ENCODE results near the gene FZD2. TPM values are rescaled to one million over a fixed set of nuclear protein-coding genes. Genes with fewer than 3 reads are reported as not detected.

FZD2 gene
- total and polyA plus RNA-seq, 9 of the 15 experiments (the other 6 are each of a cell fraction or from before 2014, with no cell fraction given), result 0.03 to 4.5 (median 1.1) TPM; not detected in 1

DNA sequence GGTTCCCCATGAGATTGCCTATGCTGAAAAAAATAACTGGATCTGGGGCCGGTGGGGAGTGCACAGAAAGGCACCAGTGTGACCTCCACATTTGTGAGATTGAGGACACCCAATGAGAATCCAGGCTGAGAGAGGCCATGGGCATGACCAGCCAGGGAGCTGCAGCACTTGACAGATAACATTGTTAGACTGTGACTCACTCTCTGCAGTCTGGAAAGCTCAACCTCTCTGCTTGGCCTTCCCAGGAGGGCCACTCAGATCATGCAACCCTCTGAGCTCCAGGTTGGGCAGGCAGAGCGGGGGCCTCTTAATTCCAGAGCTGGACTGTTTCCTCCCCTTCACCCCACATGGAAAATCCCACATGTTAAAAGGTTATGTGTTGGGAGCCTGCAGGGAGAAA, 30.1 kb downstream of the FZD2 start (continued):
- TF ChIP-seq ZNF384 (IDR thresholded peaks at IDR 0.05; ENCODE audit: low read depth, low read length), result no peak
- TF ChIP-seq MTA1 (IDR thresholded peaks at IDR 0.05; ENCODE audit: borderline replicate concordance), result no peak
- TF ChIP-seq, protein P1, sequence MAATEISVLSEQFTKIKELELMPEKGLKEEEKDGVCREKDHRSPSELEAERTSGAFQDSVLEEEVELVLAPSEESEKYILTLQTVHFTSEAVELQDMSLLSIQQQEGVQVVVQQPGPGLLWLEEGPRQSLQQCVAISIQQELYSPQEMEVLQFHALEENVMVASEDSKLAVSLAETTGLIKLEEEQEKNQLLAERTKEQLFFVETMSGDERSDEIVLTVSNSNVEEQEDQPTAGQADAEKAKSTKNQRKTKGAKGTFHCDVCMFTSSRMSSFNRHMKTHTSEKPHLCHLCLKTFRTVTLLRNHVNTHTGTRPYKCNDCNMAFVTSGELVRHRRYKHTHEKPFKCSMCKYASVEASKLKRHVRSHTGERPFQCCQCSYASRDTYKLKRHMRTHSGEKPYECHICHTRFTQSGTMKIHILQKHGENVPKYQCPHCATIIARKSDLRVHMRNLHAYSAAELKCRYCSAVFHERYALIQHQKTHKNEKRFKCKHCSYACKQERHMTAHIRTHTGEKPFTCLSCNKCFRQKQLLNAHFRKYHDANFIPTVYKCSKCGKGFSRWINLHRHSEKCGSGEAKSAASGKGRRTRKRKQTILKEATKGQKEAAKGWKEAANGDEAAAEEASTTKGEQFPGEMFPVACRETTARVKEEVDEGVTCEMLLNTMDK (IDR thresholded peaks at IDR 0.05; ENCODE audit: borderline replicate concordance, insufficient read depth, low read depth, low read length, poor library complexity, severe bottlenecking), result no peak
- no peak for TF ChIP-seq ZNF436 (CRISPR knock-in tag; IDR thresholded peaks at IDR 0.05)
- no peak for TF ChIP-seq ETV1 (tag; conservative IDR thresholded peaks at IDR 0.05; ENCODE audit: low read depth)
- no peak for TF ChIP-seq SIX5 (IDR thresholded peaks at IDR 0.05; ENCODE audit: borderline replicate concordance in 1 of 2, insufficient read depth in 1 of 2, low read depth in 1 of 2, low read length in 2 of 2)
- TF ChIP-seq SMAD2 (IDR thresholded peaks at IDR 0.05; ENCODE audit: low read depth, low read length), result no peak
- no peak for TF ChIP-seq FOXM1 (IDR thresholded peaks at IDR 0.05; ENCODE audit: low read depth)
- TF ChIP-seq FOXM1 (CRISPR knock-in tag; IDR thresholded peaks at IDR 0.05; ENCODE audit: low read depth), result no peak
- TF ChIP-seq FOSL1 (tag; conservative IDR thresholded peaks at IDR 0.05), result peak; percentile 90
- TF ChIP-seq ZNF282 (CRISPR knock-in tag; IDR thresholded peaks at IDR 0.05), result no peak
- no peak for TF ChIP-seq ZNF589 (CRISPR knock-in tag; IDR thresholded peaks at IDR 0.05; ENCODE audit: low read depth)
- TF ChIP-seq, protein P2, sequence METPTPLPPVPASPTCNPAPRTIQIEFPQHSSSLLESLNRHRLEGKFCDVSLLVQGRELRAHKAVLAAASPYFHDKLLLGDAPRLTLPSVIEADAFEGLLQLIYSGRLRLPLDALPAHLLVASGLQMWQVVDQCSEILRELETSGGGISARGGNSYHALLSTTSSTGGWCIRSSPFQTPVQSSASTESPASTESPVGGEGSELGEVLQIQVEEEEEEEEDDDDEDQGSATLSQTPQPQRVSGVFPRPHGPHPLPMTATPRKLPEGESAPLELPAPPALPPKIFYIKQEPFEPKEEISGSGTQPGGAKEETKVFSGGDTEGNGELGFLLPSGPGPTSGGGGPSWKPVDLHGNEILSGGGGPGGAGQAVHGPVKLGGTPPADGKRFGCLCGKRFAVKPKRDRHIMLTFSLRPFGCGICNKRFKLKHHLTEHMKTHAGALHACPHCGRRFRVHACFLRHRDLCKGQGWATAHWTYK (CRISPR knock-in tag; IDR thresholded peaks at IDR 0.05), result no peak
- no peak for TF ChIP-seq ZNF699 (CRISPR knock-in tag; IDR thresholded peaks at IDR 0.05; ENCODE audit: insufficient replicate concordance)
- TF ChIP-seq, protein P3, sequence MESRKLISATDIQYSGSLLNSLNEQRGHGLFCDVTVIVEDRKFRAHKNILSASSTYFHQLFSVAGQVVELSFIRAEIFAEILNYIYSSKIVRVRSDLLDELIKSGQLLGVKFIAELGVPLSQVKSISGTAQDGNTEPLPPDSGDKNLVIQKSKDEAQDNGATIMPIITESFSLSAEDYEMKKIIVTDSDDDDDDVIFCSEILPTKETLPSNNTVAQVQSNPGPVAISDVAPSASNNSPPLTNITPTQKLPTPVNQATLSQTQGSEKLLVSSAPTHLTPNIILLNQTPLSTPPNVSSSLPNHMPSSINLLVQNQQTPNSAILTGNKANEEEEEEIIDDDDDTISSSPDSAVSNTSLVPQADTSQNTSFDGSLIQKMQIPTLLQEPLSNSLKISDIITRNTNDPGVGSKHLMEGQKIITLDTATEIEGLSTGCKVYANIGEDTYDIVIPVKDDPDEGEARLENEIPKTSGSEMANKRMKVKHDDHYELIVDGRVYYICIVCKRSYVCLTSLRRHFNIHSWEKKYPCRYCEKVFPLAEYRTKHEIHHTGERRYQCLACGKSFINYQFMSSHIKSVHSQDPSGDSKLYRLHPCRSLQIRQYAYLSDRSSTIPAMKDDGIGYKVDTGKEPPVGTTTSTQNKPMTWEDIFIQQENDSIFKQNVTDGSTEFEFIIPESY (CRISPR knock-in tag; IDR thresholded peaks at IDR 0.05), result no peak
- TF ChIP-seq, protein P4, sequence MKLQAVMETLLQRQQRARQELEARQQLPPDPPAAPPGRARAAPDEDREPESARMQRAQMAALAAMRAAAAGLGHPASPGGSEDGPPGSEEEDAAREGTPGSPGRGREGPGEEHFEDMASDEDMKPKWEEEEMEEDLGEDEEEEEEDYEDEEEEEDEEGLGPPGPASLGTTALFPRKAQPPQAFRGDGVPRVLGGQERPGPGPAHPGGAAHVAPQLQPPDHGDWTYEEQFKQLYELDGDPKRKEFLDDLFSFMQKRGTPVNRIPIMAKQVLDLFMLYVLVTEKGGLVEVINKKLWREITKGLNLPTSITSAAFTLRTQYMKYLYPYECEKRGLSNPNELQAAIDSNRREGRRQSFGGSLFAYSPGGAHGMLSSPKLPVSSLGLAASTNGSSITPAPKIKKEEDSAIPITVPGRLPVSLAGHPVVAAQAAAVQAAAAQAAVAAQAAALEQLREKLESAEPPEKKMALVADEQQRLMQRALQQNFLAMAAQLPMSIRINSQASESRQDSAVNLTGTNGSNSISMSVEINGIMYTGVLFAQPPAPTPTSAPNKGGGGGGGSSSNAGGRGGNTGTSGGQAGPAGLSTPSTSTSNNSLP (IDR thresholded peaks at IDR 0.05; ENCODE audit: borderline replicate concordance, low read depth, low read length), result no peak
- TF ChIP-seq JUN (IDR thresholded peaks at IDR 0.05; ENCODE audit: borderline replicate concordance, low read depth, low read length), result peak; percentile 79; the same call in 1 of the 2 replicates
- TF ChIP-seq JUN (CRISPR knock-in tag; IDR thresholded peaks at IDR 0.05; ENCODE audit: borderline replicate concordance), result no peak
- no peak for TF ChIP-seq MCM7 (IDR thresholded peaks at IDR 0.05)
- TF ChIP-seq, protein P5, sequence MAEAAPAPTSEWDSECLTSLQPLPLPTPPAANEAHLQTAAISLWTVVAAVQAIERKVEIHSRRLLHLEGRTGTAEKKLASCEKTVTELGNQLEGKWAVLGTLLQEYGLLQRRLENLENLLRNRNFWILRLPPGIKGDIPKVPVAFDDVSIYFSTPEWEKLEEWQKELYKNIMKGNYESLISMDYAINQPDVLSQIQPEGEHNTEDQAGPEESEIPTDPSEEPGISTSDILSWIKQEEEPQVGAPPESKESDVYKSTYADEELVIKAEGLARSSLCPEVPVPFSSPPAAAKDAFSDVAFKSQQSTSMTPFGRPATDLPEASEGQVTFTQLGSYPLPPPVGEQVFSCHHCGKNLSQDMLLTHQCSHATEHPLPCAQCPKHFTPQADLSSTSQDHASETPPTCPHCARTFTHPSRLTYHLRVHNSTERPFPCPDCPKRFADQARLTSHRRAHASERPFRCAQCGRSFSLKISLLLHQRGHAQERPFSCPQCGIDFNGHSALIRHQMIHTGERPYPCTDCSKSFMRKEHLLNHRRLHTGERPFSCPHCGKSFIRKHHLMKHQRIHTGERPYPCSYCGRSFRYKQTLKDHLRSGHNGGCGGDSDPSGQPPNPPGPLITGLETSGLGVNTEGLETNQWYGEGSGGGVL (CRISPR knock-in tag; IDR thresholded peaks at IDR 0.05), result no peak

Data from K562 (cell line).